K562 (cell line): Measurements from ENCODE around the gene HYAL3. TPM values are rescaled to one million over a fixed set of nuclear protein-coding genes. Genes with fewer than 3 reads are reported as not detected.

Experiments
- CC2D1A ChIP-seq: fragments of 450-650 bp; IDR thresholded peaks from 2 replicates; pipeline ENCODE4 v1.6.1; 2017; ENCODE audit warnings: mild to moderate bottlenecking
- CREM ChIP-seq: IDR thresholded peaks from 2 replicates; pipeline ENCODE4 v1.6.1; 2014; ENCODE audit warnings: antibody characterized with exemption, low read depth
- CTBP1 ChIP-seq: fragments of 450-650 bp; IDR thresholded peaks from 2 replicates; pipeline ENCODE4 v1.6.1; 2016; ENCODE audit warnings: borderline replicate concordance
- DPF2 ChIP-seq: fragments of 450-650 bp; IDR thresholded peaks from 2 replicates; pipeline ENCODE4 v1.6.1; 2016
- EZH2 ChIP-seq: IDR thresholded peaks from 2 replicates; pipeline ENCODE4 v1.6.1; 2012; ENCODE audit warnings: low read depth, mild to moderate bottlenecking, inconsistent platforms, low read length, borderline replicate concordance
- HLTF ChIP-seq: fragments of 450-650 bp; IDR thresholded peaks from 2 replicates; pipeline ENCODE4 v1.6.1; 2016
- HMGN3 ChIP-seq: IDR thresholded peaks from 2 replicates; pipeline ENCODE4 v1.6.1; 2011; ENCODE audit warnings: borderline replicate concordance, low read depth, mild to moderate bottlenecking, mixed read lengths, low read length; ENCODE audit not compliant: insufficient read length; ENCODE audit errors: extremely low read depth
- HNRNPK ChIP-seq: fragments of 200-400 bp; formaldehyde crosslinking; IDR thresholded peaks from one replicate; pipeline ENCODE4 v1.6.1; 2018; ENCODE audit warnings: mild to moderate bottlenecking, low read depth, low read length; ENCODE audit not compliant: poor library complexity, severe bottlenecking
- KLF13 ChIP-seq: fragments of 450-650 bp; IDR thresholded peaks from 2 replicates; pipeline ENCODE4 v1.6.1; 2016; ENCODE audit warnings: missing genetic modification characterization, low read depth, mild to moderate bottlenecking, missing compliant biosample characterization, moderate library complexity, borderline replicate concordance
- MYNN ChIP-seq, 2 experiments: sonication (generic); formaldehyde crosslinking in 1 of 2; IDR thresholded peaks; 2 replicates each; pipeline versions ENCODE4 v1.5.0 to v1.6.1; 2016 to 2020; ENCODE audit warnings: antibody characterized with exemption in 1 of 2, missing genetic modification reagents in 1 of 2
- NEUROD1 ChIP-seq: fragments of 150-350 bp; IDR thresholded peaks from 2 replicates; pipeline ENCODE4 v1.6.1; 2014; ENCODE audit warnings: borderline replicate concordance, low read length, low read depth; ENCODE audit not compliant: partially characterized antibody
- NFIC ChIP-seq: fragments of 450-650 bp; IDR thresholded peaks from 2 replicates; pipeline ENCODE4 v1.6.1; 2017; ENCODE audit warnings: mild to moderate bottlenecking, inconsistent platforms
- NR2F6 ChIP-seq: fragments of 450-650 bp; formaldehyde crosslinking; IDR thresholded peaks from 2 replicates; pipeline ENCODE4 v1.4.0; 2020; ENCODE audit warnings: mild to moderate bottlenecking
- POLR2G ChIP-seq: fragments of 200-400 bp; formaldehyde crosslinking; IDR thresholded peaks from 2 replicates; pipeline ENCODE4 v1.6.1; 2017; ENCODE audit warnings: low read depth, mild to moderate bottlenecking, antibody characterized with exemption, low read length, moderate library complexity
- PRMT5 ChIP-seq: sonication (generic); formaldehyde crosslinking; IDR thresholded peaks from 2 replicates; pipeline ENCODE4 v1.5.0; 2020; ENCODE audit warnings: missing genetic modification reagents
- SP1 ChIP-seq: sonication (generic); formaldehyde crosslinking; IDR thresholded peaks from 2 replicates; pipeline ENCODE4 v1.8.1; 2022; ENCODE audit warnings: mild to moderate bottlenecking, missing genetic modification reagents
- XRCC5 ChIP-seq: fragments of 200-400 bp; formaldehyde crosslinking; IDR thresholded peaks from 2 replicates; pipeline ENCODE4 v1.6.1; 2017; ENCODE audit warnings: low read depth, mild to moderate bottlenecking, low read length
- ZBED1 ChIP-seq: IDR thresholded peaks from 2 replicates; pipeline ENCODE4 v1.6.1; 2014
- ZNF431 ChIP-seq: sonication (generic); formaldehyde crosslinking; IDR thresholded peaks from 2 replicates; pipeline ENCODE4 v1.8.0; 2022; ENCODE audit warnings: mild to moderate bottlenecking, missing genetic modification reagents
- polyA plus RNA-seq, 8 experiments: library from polyadenylated mRNA; depleted of rRNA in 4 of 8; stranded (reverse) in 5 of 8; unstranded in 3 of 8; fragments of >200 nt; fragmentation: Nextera tagmentation in 2 of 8; fragmentation: Illumina TruSeq in 1 of 8; extraction: Ambion mirVana in 2 of 8; extraction: Trizol in 1 of 8; gene quantifications; 2 replicates each; pipeline versions ENCODE4 v1.2.1 to v1.2.3, GENCODE V29; 2011 to 2014; ENCODE audit warnings: inconsistent platforms in 1 of 8, missing spikeins in 1 of 8
- total RNA-seq, 7 experiments: library from RNA; depleted of rRNA in 6 of 7; stranded (reverse); fragments of >200 nt in 6 of 7; fragmentation: Illumina TruSeq in 2 of 7; extraction: Trizol in 2 of 7; gene quantifications; 2 replicates each; pipeline versions ENCODE4 v1.2.1 to v1.2.3, GENCODE V29; 2011 to 2021; ENCODE audit warnings: low replicate concordance in 1 of 7
- TF ChIP-seq, protein P1 (sequence below): fragments of 450-650 bp; IDR thresholded peaks from 2 replicates; pipeline ENCODE4 v1.6.1; 2017; ENCODE audit warnings: antibody characterized with exemption, mild to moderate bottlenecking
- TF ChIP-seq, protein P2 (sequence below): fragments of 250-450 bp; sonication (Bioruptor Pico); IDR thresholded peaks from 2 replicates; pipeline ENCODE4 v1.5.0; 2020; ENCODE audit warnings: mild to moderate bottlenecking
- TF ChIP-seq, protein P3 (sequence below): fragments of 250-450 bp; sonication (Bioruptor Pico); IDR thresholded peaks from 2 replicates; pipeline ENCODE4 v1.8.0; 2021; ENCODE audit warnings: moderate library complexity, mild to moderate bottlenecking, inconsistent platforms
- TF ChIP-seq, protein P4 (sequence below): sonication (generic); formaldehyde crosslinking; IDR thresholded peaks from 2 replicates; pipeline ENCODE4 v1.8.0; 2023; ENCODE audit warnings: mild to moderate bottlenecking, missing genetic modification reagents

HYAL3 gene
- total and polyA plus RNA-seq, 9 of the 15 experiments (the other 6 are each of a cell fraction or from before 2014, with no cell fraction given) = 0.38 to 9.1 (median 6.8) TPM

DNA sequence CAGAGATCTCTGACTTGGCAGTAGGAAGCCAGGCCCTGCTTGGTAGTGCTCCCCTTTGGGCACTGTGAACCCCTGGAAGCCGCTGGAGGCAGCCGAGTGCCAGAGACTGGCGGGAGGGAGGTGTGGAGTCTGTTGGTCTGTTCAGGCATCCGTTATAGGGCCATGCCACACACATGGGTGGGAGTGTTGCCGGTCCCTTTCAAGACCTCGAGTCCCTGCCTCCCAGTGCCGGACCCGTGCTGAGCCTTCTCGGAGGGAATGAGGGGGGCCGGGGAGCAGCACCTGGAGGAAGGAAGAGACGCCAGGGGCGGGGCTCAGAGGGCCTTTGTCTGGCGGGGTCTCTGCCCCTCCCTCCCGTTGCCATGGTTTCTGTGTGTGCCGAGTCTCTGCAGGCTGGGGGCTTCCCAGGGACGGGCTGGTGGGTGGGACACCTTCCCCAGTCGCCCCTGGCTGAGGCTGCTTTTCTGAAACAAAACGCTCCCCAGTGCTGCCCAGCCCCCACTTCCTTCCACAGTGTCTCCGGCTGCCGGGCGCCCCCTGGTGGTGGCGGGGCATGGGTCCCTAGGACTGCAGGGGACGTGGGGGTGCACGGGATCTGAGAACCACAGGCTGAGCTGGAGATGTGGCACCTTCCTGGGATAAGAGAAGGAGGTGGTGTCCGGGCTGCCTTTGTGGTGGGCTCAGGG, 53.2 kb downstream of the HYAL3 start (continued):
- TF ChIP-seq, protein P1, sequence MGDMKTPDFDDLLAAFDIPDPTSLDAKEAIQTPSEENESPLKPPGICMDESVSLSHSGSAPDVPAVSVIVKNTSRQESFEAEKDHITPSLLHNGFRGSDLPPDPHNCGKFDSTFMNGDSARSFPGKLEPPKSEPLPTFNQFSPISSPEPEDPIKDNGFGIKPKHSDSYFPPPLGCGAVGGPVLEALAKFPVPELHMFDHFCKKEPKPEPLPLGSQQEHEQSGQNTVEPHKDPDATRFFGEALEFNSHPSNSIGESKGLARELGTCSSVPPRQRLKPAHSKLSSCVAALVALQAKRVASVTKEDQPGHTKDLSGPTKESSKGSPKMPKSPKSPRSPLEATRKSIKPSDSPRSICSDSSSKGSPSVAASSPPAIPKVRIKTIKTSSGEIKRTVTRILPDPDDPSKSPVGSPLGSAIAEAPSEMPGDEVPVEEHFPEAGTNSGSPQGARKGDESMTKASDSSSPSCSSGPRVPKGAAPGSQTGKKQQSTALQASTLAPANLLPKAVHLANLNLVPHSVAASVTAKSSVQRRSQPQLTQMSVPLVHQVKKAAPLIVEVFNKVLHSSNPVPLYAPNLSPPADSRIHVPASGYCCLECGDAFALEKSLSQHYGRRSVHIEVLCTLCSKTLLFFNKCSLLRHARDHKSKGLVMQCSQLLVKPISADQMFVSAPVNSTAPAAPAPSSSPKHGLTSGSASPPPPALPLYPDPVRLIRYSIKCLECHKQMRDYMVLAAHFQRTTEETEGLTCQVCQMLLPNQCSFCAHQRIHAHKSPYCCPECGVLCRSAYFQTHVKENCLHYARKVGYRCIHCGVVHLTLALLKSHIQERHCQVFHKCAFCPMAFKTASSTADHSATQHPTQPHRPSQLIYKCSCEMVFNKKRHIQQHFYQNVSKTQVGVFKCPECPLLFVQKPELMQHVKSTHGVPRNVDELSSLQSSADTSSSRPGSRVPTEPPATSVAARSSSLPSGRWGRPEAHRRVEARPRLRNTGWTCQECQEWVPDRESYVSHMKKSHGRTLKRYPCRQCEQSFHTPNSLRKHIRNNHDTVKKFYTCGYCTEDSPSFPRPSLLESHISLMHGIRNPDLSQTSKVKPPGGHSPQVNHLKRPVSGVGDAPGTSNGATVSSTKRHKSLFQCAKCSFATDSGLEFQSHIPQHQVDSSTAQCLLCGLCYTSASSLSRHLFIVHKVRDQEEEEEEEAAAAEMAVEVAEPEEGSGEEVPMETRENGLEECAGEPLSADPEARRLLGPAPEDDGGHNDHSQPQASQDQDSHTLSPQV = peak; percentile 46; the same call in 1 of the 2 replicates
- TF ChIP-seq HMGN3 (peak; percentile 49), CTBP1 (peak; percentile 39; the same call in 1 of the 2 replicates), HLTF (no peak), MYNN (IDR thresholded peaks at IDR 0.05) (peak; percentile 63; the same call in 1 of the 2 replicates), MYNN (CRISPR knock-in tag; IDR thresholded peaks at IDR 0.05) (no peak), HNRNPK (no peak), ZBED1 (0 out of 2 replicates have a peak, but pooled peaks have one; percentile 52), XRCC5 (peak; percentile 84), NR2F6 (CRISPR knock-in tag) (no peak), KLF13 (tag) (no peak), NFIC (peak; percentile 28; the same call in 1 of the 2 replicates), PRMT5 (CRISPR knock-in tag) (no peak), DPF2 (peak; percentile 48), POLR2G (peak; percentile 67), NEUROD1 (peak; percentile 33), SP1 (CRISPR knock-in tag) (peak; percentile 55; the same call in 1 of the 2 replicates), EZH2 (no peak), ZNF431 (0 out of 2 replicates have a peak, but pooled peaks have one; percentile 38), CREM (no peak), CC2D1A (peak; percentile 69)
- TF ChIP-seq, protein P2, sequence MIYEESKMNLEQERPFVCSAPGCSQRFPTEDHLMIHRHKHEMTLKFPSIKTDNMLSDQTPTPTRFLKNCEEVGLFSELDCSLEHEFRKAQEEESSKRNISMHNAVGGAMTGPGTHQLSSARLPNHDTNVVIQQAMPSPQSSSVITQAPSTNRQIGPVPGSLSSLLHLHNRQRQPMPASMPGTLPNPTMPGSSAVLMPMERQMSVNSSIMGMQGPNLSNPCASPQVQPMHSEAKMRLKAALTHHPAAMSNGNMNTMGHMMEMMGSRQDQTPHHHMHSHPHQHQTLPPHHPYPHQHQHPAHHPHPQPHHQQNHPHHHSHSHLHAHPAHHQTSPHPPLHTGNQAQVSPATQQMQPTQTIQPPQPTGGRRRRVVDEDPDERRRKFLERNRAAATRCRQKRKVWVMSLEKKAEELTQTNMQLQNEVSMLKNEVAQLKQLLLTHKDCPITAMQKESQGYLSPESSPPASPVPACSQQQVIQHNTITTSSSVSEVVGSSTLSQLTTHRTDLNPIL = no peak
- TF ChIP-seq, protein P3, sequence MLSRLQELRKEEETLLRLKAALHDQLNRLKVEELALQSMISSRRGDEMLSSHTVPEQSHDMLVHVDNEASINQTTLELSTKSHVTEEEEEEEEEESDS (CRISPR knock-in tag) = no peak
- TF ChIP-seq, protein P4, sequence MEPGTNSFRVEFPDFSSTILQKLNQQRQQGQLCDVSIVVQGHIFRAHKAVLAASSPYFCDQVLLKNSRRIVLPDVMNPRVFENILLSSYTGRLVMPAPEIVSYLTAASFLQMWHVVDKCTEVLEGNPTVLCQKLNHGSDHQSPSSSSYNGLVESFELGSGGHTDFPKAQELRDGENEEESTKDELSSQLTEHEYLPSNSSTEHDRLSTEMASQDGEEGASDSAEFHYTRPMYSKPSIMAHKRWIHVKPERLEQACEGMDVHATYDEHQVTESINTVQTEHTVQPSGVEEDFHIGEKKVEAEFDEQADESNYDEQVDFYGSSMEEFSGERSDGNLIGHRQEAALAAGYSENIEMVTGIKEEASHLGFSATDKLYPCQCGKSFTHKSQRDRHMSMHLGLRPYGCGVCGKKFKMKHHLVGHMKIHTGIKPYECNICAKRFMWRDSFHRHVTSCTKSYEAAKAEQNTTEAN = 0 out of 2 replicates have a peak, but pooled peaks have one; percentile 42
